GM21737 (cell line): ENCODE results near the gene FPGS.

ENCODE experiments used
- ATAC-seq: cut with Tn5 transposase; IDR thresholded peaks from one replicate; pipeline ENCODE4 v1.9.1; 2021; ENCODE audit warnings: mild to moderate bottlenecking, moderate library complexity; ENCODE audit not compliant: unreplicated experiment

FPGS gene

GRCh38 chr9:127855522-127855921 lies 52.8 kb downstream of the FPGS start:
- ATAC-seq: no peak

- ATAC-seq: no peak
These were observed 53.5 kb downstream of the FPGS start for GRCh38 chr9:127856094-127856728.

- no peak for ATAC-seq
These were observed 54.0 kb downstream of the FPGS start for GRCh38 chr9:127856729-127857116.

GRCh38 chr9:127857278-127857677 lies 54.6 kb downstream of the FPGS start:
- ATAC-seq: no peak

GRCh38 chr9:127858041-127858512 lies 55.4 kb downstream of the FPGS start:
- no peak for ATAC-seq

GRCh38 chr9:127860260-127860659 lies 57.6 kb downstream of the FPGS start:
- ATAC-seq: no peak

- ATAC-seq: no peak
These were observed 58.1 kb downstream of the FPGS start for GRCh38 chr9:127860779-127861178.

GRCh38 chr9:127862075-127863011 lies 59.7 kb downstream of the FPGS start:
- no peak for ATAC-seq

GRCh38 chr9:127863191-127863621 lies 60.5 kb downstream of the FPGS start:
- ATAC-seq: no peak
